ENCODE results near the gene AWAT2.

GRCh38 chrX:70046978-70047377 lies 2.8 kb downstream of the AWAT2 start:
- TF ChIP-seq EZH2phosphoT487 (IDR thresholded peaks at IDR 0.05; ENCODE audit: low read depth) (no peak), CTCF (IDR thresholded peaks at IDR 0.05; ENCODE audit: low read depth, low read length) (no peak)

Data from OCI-LY3 (cell line).